Panc1 (cell line): ENCODE measurements around the gene TOMM5. TPM values are rescaled to one million over a fixed set of nuclear protein-coding genes. Genes with fewer than 3 reads are reported as not detected.

ENCODE experiments used
- ATAC-seq: fragments of 200-7000 bp; cut with Tn5 transposase; 2 replicates; pipeline ENCODE4 v1.9.1; 2020; ENCODE audit warnings: mild to moderate bottlenecking, moderate library complexity
- BruUV-seq: library from RNA; stranded (reverse); fragments of 400-500 nt; replicated peaks from 2 replicates; lab custom pipeline; 2021; lab: Mats Ljungman, UMichigan
- CTCF ChIA-PET: fragments of 300-600 bp; sonication (Branson Sonifier 250); formaldehyde crosslinking; loops from one replicate; lab custom pipeline; 2022; ENCODE audit warnings: antibody characterized with exemption; lab: Charles Lee
- POLR2A ChIA-PET: fragments of 300-600 bp; sonication (Branson Sonifier 250); formaldehyde crosslinking; loops from one replicate; lab custom pipeline; 2022; ENCODE audit warnings: antibody characterized with exemption; lab: Charles Lee
- DNase-seq: peaks from one replicate; pipeline ENCODE4 v3.0.0-alpha.2; 2010; ENCODE audit warnings: low read depth, low spot score
- H3K27ac ChIP-seq: 2 replicates; pipeline ENCODE4 v1.5.1; 2011; ENCODE audit warnings: mild to moderate bottlenecking, low read length, inconsistent platforms
- H3K27me3 ChIP-seq: fragments of 200-500 bp; sonication (Bioruptor generic); 2 replicates; pipeline ENCODE4 v1.6.0; 2014; ENCODE audit warnings: low read length, inconsistent platforms; ENCODE audit not compliant: control insufficient read depth, insufficient read depth
- H3K36me3 ChIP-seq: fragments of 200-500 bp; sonication (Bioruptor generic); 2 replicates; pipeline ENCODE4 v1.5.1; 2014; ENCODE audit warnings: inconsistent platforms, mild to moderate bottlenecking, low read length, moderate library complexity; ENCODE audit not compliant: control insufficient read depth, insufficient read depth
- H3K4me1 ChIP-seq: 2 replicates; pipeline ENCODE4 v1.5.1; 2011; ENCODE audit warnings: inconsistent platforms, mild to moderate bottlenecking, low read length, moderate library complexity; ENCODE audit not compliant: control insufficient read depth, insufficient read depth
- H3K4me3 ChIP-seq, 2 experiments: 2 replicates each; pipeline ENCODE4 v1.5.1; 2011 to 2012; ENCODE audit warnings: low read depth in 2 of 2, low read length in 2 of 2, mild to moderate bottlenecking in 2 of 2, inconsistent platforms in 1 of 2, moderate library complexity in 1 of 2
- H3K9me3 ChIP-seq: fragments of 200-500 bp; sonication (Bioruptor generic); 2 replicates; pipeline ENCODE4 v1.5.1; 2014; ENCODE audit warnings: low read depth, mild to moderate bottlenecking, inconsistent platforms, low read length, moderate library complexity; ENCODE audit not compliant: control insufficient read depth, insufficient read depth
- CTCF ChIP-seq: fragments of 450-650 bp; IDR thresholded peaks from 2 replicates; pipeline ENCODE4 v1.5.1; 2017; ENCODE audit warnings: mild to moderate bottlenecking
- POLR2AphosphoS5 ChIP-seq: IDR thresholded peaks from 2 replicates; pipeline ENCODE4 v1.6.1; 2012; ENCODE audit warnings: mild to moderate bottlenecking, low read depth, low read length, moderate library complexity
- REST ChIP-seq, 2 experiments: IDR thresholded peaks; 2 replicates each; pipeline ENCODE4 v1.6.1; 2011 to 2012; ENCODE audit warnings: low read depth in 2 of 2, control low read depth in 1 of 2, low read length in 1 of 2, mild to moderate bottlenecking in 1 of 2, moderate library complexity in 1 of 2; ENCODE audit not compliant: insufficient read depth in 1 of 2
- SIN3A ChIP-seq: IDR thresholded peaks from 2 replicates; pipeline ENCODE4 v1.6.1; 2012; ENCODE audit warnings: low read depth, mild to moderate bottlenecking, low read length, moderate library complexity, borderline replicate concordance; ENCODE audit not compliant: insufficient read depth
- TCF7L2 ChIP-seq: IDR thresholded peaks from 2 replicates; pipeline ENCODE4 v1.6.1; 2011; ENCODE audit warnings: mild to moderate bottlenecking, low read depth, low read length, inconsistent platforms
- in situ Hi-C: cut with HindIII; loops from 2 replicates; pipeline ENCODE4 v1.10.0; 2016; ENCODE audit warnings: low sequenced_read_pairs, low pct_unique_long_range_greater_than_20kb
- intact Hi-C: fragments of 100-400 bp; cut with micrococcal nuclease; formaldehyde crosslinking; loops from one replicate; pipeline ENCODE4 v1.10.0; 2022; ENCODE audit not compliant: unreplicated experiment
- total RNA-seq: library from RNA; stranded (reverse); gene quantifications from one replicate; pipeline ENCODE4 v1.2.1, GENCODE V29; 2021; ENCODE audit not compliant: unreplicated experiment

Gene TOMM5
- total RNA-seq, 1 experiment from 2014 or later: 333 TPM

GRCh38 chr9:37583522-37584121, 8.8 kb downstream of the TOMM5 start:
- TF ChIP-seq SIN3A (no peak), CTCF (no peak), TCF7L2 (no peak), POLR2AphosphoS5 (no peak)
- H3K9me3 ChIP-seq: no peaks in the 10 kb centered on the region
- no TSS peak for BruUV-seq
- no peak overlapping the region for H3K27ac ChIP-seq
- intact Hi-C loops: loop anchor here (5.0 kb wide), 1 partner anchor 96 kb away; the partner anchor contains the start of gene POLR1E
- ChIA-PET CTCF (interaction anchor here (0.5 to 0.6 kb wide), 2 partner anchors 58 to 158 kb away, joined by 3 to 4 read pairs; no protein-coding TSS in a partner anchor), POLR2A (no interaction called here)
- ATAC-seq (no peak), DNase-seq (no peak)
- no peaks in the 10 kb centered on the region for H3K4me1 ChIP-seq
- H3K4me3 ChIP-seq: no peak overlapping the region
- no peaks in the 10 kb centered on the region for H3K27me3 ChIP-seq
- H3K36me3 ChIP-seq: peaks cover 73% of the 10 kb centered on the region
- in situ Hi-C loops: no loop called here

GRCh38 chr9:37582548-37583157, 9.7 kb downstream of the TOMM5 start:
- CTCF ChIA-PET: no interaction called here
- intact Hi-C loops (loop anchor here (5.0 kb wide), 1 partner anchor 95 kb away; the partner anchor contains the start of gene POLR1E), in situ Hi-C loops (no loop called here)
- no TSS peak for BruUV-seq
- Histone ChIP-seq H3K36me3 (peaks cover 63% of the 10 kb centered on the region), H3K27me3 (no peaks in the 10 kb centered on the region), H3K9me3 (no peaks in the 10 kb centered on the region), H3K4me3 (no peak overlapping the region), H3K4me1 (peaks cover under 1% of the 10 kb centered on the region; the same call in 1 of the 2 replicates), H3K27ac (no peak overlapping the region)
- POLR2A ChIA-PET: interaction anchor here (0.5 kb wide), 1 partner anchor 225 kb away, joined by 3 read pairs; no protein-coding TSS in a partner anchor
- ATAC-seq: peak; percentile 75
- TF ChIP-seq CTCF (peak; percentile 87), REST (IDR thresholded peaks at IDR 0.05; ENCODE audit: insufficient read depth in 1 of 2, low read depth in 2 of 2, low read length in 1 of 2) (no peak), TCF7L2 (no peak), SIN3A (no peak), POLR2AphosphoS5 (no peak)
- peak; percentile 67 for DNase-seq
